Stimulated activated CD4-positive, alpha-beta T cell treated with anti-CD3 and anti-CD28 coated beads, Interleukin-4, amount 100 ng/mL, for 48 hours (primary cell): Measurements from ENCODE around the gene AKAP9.
"Not testable (repeated sequence)": the region's sequence is repeated elsewhere in the genome, so short reads cannot be mapped to it uniquely, and the experiment has no call there.

ENCODE experiments used
- DNase-seq, 2 donors: peaks; one replicate each; pipeline ENCODE4 v3.0.0-alpha.2; 2020; ENCODE audit warnings: low read depth in 2 of 2

Gene AKAP9

GRCh38 chr7:92133737-92134270, 193.1 kb downstream of the AKAP9 start:
- peak; percentile 48 to 53 for DNase-seq

GRCh38 chr7:92134271-92135051, 193.8 kb downstream of the AKAP9 start, which contains the start of gene CYP51A1:
Gene CYP51A1 (minus strand): TSS chr7:92134477. CDS start chr7:92134364, 113 bp downstream.
- peak; percentile 85 to 91 for DNase-seq

GRCh38 chr7:92135052-92135889, 194.6 kb downstream of the AKAP9 start:
- DNase-seq: no peak

DNA sequence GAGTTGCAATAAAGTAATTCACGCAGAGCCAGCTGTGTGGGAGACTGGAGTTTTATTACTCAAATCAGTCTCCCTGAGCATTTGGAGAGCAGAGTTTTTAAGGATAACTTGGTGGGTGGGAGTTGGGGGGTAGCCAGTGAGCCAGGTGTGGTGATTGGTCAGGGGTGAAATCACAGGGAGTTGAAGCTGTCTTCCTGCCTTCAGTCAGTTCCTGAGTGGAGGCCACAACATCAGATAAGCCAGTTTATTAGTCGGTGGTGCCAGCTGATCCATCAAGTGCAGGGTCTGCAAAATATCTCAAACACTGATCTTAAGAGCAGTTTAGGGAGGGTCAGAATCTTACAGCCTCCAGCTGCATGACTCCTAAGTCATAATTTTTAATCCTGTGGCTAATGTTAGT, 196.9 kb downstream of the AKAP9 start:
- no peak for DNase-seq

DNA sequence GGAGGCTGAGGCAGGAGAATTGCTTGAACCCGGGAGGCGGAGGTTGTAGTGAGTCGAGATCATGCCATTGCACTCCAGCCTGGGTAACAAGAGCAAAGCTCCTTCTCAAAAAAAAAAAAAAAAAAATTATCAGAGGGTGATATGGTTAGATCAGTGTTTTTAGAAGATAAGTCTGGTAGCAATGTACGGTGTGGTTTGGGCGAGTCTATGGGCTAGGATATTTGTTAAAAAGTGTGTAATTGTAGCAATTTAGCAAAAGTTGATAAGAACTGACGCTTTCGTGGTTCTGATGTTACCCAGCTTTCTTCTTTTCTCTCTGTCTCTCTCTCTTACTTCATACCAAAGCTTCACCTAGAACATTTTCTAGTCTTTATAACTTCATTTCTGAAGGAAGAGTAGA, 200.5 kb downstream of the AKAP9 start:
- DNase-seq: no peak

DNA sequence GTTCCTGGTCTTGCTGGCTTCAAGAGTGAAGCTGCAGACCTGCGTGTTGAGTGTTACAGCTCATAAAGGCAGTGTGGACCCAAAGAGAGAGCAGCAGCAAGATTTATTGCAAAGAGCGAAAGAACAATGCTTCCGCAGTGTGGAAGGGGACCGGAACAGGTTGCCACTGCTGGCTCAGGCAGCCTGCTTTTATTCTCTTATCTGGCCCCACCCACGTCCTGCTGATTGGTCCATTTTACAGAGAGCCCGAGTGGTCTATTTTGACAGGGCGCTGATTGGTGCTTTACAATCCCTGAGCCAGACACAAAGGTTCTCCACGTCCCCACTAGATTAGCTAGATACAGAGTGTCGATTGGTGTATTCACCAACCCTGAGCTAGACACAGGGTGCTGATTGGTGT, 202.1 kb downstream of the AKAP9 start:
- not testable (repeated sequence) for DNase-seq

- DNase-seq: not testable (repeated sequence)
Measured at GRCh38 chr7:92143192-92143880, 202.7 kb downstream of the AKAP9 start.

DNA sequence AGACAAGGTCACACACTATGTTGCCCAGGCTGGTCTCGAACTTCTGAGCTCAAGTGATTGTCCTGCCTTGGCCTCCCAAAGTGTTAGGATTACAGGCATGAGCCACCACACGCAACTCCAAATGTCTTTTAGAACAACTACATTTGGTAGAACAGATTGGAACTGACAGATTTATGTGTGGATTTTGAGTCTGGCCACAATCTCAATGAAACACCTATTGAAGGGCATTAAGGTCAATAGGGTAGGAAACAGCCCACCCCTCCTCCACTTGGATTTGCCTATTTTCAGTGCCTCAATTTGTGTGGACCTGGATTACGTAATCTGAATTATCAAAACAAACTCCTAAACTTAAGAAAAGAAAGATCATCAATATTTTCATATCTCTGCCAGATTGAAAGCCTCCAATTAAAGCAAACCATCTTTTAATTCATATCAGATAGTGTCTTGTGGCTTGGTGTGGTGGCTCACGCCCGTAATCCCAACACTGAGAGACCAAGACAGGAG, 209.1 kb downstream of the AKAP9 start:
- no peak for DNase-seq

DNA sequence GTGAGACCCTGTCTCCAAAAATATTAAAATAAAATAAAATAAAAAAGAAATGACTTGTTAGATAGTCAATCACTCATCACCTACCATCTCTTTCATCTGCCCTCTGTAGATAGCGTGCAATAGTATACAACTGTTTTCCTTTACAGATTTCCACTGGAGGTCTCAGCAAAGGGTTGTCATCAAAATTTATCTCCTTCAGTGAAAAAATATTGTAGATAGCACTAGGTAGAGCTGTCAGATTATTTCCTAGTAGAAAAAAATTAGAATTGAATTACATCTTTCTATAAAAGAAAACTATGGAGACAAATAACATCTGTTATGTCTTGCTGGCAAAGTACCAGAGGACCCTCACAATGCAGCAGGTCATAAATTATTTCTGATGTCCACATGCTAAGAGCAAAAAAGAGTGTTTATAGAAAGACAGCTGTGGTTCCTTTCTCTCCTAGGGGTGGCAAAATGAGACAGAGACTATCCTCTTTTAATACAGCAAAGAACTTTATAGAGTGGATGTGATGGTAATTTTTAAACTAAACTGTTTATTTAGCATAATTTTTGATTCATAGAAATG, 209.9 kb downstream of the AKAP9 start:
- DNase-seq: no peak

GRCh38 chr7:92155108-92155739, 214.6 kb downstream of the AKAP9 start:
- DNase-seq: no peak

DNA sequence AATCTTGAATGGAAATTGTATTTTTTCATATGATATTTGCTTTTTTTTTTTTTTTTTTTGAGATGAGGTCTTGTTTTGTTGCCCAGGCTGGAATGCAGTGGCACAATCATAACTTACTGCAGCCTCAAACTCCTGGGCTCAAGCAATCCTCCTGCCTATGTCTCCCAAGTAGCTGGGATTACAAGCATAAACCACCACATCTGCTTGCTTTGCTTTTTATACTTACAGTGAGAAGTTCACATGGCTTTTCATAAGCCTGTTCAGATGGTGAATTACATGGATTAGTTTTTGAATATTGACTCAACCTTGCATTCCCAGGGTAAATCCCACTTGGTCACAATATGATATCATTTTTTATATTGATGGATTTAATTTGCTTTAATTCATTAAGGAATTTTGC, 216.3 kb downstream of the AKAP9 start:
- no peak for DNase-seq

DNA sequence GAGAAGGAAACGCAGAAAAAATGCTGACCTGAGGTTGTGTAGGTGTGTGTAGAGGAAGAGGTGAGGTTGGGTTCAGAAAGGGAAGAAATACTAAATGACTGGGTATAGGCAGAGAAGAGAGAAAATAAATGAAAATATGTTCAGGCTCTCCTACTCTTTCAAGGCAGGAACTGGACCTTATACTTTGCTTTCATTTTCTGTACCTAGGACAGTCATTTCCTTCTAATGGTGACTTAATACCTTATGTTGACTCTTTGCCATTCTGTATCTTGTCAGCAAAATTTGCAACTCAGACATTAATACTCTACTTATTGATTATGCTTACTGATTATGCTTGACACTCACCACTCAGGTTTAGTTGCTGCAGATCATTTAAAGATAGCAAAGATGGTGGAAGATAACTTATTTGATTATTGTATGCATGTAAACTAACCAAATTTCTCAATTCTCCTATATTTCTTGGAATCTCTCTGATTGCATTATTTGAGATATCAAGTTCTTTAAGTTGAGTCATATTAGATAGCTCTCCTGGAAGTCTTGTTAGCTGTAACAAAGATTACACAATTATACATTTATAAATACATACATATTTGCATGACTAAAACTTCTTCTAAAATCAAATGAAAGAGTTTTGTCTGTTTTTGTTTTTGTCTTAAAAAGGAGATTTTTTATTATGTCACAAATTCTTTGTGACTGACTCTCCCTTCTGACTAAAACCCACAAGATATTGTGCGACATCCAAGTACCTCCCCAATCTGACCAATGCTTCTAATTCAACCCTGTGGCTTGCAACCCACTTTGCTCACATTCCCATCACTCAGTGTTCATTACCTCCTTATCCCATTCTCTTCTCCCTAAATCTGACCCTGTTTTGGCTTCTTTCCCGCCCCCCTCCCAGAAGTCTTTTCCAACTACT, 218.3 kb downstream of the AKAP9 start:
- no peak for DNase-seq
